ENCODE measurements around the gene LGALS7.

Gene LGALS7

DNA sequence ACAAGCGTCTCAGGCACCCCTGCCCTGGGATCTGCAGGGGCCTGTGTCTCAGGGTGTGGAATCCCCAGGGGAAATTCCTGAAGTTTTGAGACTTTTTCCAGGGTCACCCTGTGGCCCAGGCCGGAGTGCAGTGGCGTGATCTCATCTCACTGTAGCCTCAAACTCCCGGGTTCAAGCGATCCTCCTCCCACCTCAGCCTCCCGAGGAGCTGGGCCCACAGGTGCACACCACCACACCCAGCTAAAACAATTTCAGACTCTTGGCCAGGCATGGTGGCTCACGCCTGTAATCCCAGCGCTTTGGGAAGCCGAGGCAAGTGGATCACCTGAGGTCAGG lies 33.1 kb downstream of the LGALS7 start:
- Histone ChIP-seq H3K4me1 (ENCODE audit: control insufficient read depth in 1 of 2, insufficient read depth in 2 of 2, low read length in 2 of 2) (peaks cover 0 to under 1% of the 10 kb centered on the region in 2 donors), H3K27me3 (ENCODE audit: control insufficient read depth in 1 of 2, insufficient read depth in 2 of 2, low read length in 2 of 2) (no peaks in the 10 kb centered on the region), H3K9ac (ENCODE audit: low read depth in 1 of 2, low read length in 2 of 2) (no peak overlapping the region), H3K9me3 (ENCODE audit: control insufficient read depth in 1 of 2, low read length in 2 of 2) (no peaks in the 10 kb centered on the region), H3K36me3 (ENCODE audit: control insufficient read depth in 1 of 2, insufficient read depth in 2 of 2, low read length in 2 of 2) (no peaks in the 10 kb centered on the region), H3K27ac (ENCODE audit: low read depth, low read length) (no peak overlapping the region), H3K4me3 (ENCODE audit: low read depth in 1 of 2, low read length in 2 of 2) (no peak overlapping the region)

DNA sequence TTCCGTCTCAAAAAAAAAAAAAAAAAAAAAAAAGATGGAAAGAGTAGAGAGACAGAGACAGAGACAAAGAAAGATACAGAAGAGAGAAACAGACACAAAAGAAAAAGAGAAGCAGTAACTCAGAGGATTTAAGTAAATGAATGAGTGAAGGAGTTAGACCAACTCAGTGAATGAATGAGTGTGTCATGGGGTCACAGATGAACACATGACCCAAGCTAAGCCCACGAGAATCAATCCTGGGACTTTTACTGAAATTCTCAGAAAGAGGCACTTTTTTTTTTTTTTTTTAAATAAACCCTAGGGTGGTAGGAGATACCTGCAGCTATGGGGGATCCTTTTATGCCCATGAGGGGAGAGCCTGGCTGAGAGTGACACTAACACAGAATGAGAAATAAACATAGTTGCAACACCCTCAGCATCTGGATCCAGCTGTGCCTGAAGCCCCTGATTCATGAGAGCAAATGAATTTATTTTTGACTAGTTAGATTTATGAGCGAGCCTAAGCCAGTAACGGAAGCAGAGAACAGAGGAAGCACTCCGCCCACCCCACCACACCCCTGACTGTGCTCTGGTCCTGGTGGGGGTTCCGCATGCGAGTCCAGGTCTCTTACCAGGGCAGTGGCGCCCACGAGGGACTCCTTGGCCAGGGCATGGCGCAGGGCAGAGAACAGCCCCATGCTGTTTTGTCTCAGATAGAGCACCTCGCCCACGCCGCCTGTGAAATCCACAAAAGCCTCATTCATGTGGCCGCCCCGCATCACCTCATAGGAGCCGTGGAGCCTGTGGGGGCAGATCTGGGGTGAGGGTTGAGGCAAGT lies 33.7 kb downstream of the LGALS7 start:
- H3K4me3 ChIP-seq (ENCODE audit: low read depth in 1 of 2, low read length in 2 of 2): no peak overlapping the region
- no peak overlapping the region for H3K27ac ChIP-seq (ENCODE audit: low read depth, low read length)
- no peaks in the 10 kb centered on the region for H3K27me3 ChIP-seq (ENCODE audit: control insufficient read depth in 1 of 2, insufficient read depth in 2 of 2, low read length in 2 of 2)
- H3K36me3 ChIP-seq (ENCODE audit: control insufficient read depth in 1 of 2, insufficient read depth in 2 of 2, low read length in 2 of 2): no peaks in the 10 kb centered on the region
- H3K9ac ChIP-seq (ENCODE audit: low read depth in 1 of 2, low read length in 2 of 2): no peak overlapping the region
- H3K4me1 ChIP-seq (ENCODE audit: control insufficient read depth in 1 of 2, insufficient read depth in 2 of 2, low read length in 2 of 2): peaks cover 5 to 6% of the 10 kb centered on the region in 2 donors
- no peaks in the 10 kb centered on the region for H3K9me3 ChIP-seq (ENCODE audit: control insufficient read depth in 1 of 2, low read length in 2 of 2)

DNA sequence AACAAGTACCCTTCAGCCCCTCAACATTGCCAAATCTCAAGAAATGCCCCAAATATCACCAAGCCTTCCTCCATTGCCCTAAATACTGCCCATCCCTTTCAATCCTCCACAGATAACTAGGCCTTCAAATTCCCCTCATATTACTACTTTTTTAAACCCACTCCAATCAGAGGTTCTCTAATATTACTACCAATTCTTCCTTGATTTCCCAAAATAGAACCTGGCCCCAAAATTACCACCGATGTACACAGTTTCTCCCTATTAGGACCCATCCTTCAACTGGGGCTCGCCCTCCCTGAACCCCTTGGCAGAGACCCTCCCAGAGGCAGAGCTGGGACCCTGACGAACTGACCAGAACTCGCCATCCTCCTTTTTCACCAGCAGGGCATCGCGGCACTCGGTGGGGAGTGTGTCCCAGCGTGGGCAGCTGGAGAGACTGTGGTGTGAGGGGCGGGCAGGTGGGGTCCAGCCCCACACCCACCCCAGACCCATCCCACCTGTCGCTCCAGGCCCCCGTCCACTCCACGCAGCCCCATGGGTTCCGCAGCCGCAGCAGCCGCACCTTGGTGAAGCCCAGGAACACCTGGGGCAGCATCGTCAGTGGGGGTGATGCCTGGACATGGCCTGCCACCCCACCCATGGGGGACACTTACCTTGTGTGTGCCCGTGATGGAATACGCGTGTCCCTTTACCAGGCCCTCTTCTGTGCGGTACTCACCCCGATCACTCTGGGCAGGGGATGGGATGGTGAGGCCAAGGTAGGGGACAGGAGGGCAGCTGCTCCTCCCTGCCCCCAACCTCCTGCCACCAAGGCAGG lies 35.2 kb downstream of the LGALS7 start:
- Histone ChIP-seq H3K9ac (ENCODE audit: low read depth in 1 of 2, low read length in 2 of 2) (no peak overlapping the region), H3K9me3 (ENCODE audit: control insufficient read depth in 1 of 2, low read length in 2 of 2) (no peaks in the 10 kb centered on the region), H3K27ac (ENCODE audit: low read depth, low read length) (no peak overlapping the region), H3K4me1 (ENCODE audit: control insufficient read depth in 1 of 2, insufficient read depth in 2 of 2, low read length in 2 of 2) (peaks cover 20% of the 10 kb centered on the region in 2 donors), H3K4me3 (ENCODE audit: low read depth in 1 of 2, low read length in 2 of 2) (no peak overlapping the region), H3K36me3 (ENCODE audit: control insufficient read depth in 1 of 2, insufficient read depth in 2 of 2, low read length in 2 of 2) (no peaks in the 10 kb centered on the region), H3K27me3 (ENCODE audit: control insufficient read depth in 1 of 2, insufficient read depth in 2 of 2, low read length in 2 of 2) (no peaks in the 10 kb centered on the region)

DNA sequence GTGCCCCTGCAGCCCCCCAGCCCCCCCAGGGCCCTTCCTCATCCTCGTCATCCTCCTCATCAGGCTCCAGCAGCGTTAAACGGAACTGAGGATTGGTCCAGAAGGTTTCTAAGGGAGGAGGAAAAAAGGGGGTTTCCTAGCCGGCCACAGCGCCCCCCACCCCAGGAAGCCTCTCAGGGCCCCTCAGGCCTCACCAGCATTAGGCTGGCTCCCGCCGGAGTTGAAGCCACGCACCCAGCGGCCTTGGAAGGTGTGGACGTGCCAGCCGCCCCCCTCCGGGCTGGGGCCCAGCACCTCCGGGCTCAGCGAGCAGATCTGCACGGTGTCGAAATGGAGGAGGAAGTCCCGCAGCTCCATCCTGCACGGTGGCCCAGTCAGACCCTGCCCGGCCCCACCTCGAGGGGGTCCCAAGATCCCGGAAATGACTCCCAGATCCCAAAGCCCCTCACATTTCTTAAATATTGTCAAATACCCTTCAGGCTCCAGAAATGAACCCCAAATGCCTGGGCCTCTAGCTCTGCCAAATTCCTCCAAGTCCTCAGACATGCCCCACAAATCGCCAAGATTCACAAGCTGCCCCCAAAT lies 35.9 kb downstream of the LGALS7 start:
- no peak overlapping the region for H3K27ac ChIP-seq (ENCODE audit: low read depth, low read length)
- no peak overlapping the region for H3K4me3 ChIP-seq (ENCODE audit: low read depth in 1 of 2, low read length in 2 of 2)

DNA sequence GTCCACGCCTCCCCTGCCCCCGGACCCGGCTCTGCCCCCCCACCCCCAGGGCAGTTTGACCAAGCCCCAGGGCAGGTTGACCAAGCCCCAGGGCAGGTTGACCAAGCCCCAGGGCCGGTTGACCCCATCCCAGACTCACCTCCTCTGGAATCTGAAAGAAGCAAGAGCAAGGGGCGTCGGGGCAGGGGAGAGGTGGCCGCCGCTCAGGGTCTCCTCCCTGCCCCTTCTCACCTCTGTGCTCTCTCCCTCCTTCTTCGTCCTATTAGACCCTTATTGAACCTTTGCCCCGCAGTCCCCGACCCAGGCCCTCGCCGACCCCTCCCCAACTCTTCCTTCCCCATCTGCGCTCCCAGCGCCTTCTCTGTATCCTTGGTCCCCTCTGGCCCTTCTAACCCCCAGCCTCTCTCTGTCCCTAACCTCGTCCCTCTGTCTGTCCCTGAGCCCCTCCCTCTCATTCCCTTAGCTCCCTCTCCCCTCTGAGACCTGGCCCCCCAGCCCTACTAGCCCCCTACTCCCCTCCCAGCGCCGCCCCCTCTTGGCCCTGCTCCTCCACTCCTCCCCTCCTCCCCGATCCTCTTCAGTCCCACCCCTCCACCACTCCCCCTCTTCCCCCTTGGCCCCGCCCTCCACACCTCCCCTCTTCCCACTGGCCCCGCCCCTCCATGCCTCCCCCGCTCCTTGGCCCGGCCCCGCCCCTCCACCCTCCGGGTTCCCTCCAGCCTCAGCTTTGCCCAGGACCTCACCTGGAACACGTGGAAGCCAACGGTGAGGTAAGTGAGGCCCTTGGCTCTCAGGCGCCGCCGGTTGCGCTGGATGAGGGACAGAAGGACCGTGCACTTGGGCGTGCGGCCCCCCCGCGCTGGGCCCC lies 36.7 kb downstream of the LGALS7 start:
- Histone ChIP-seq H3K4me3 (ENCODE audit: low read depth in 1 of 2, low read length in 2 of 2) (peak overlapping the region in 1 of 2 donors; percentile 24), H3K9ac (ENCODE audit: low read depth in 1 of 2, low read length in 2 of 2) (peak overlapping the region in 1 of 2 donors; percentile 18), H3K9me3 (ENCODE audit: control insufficient read depth in 1 of 2, low read length in 2 of 2) (no peaks in the 10 kb centered on the region)

More for the DNA sequence above, 35.9 kb downstream of the LGALS7 start:
- H3K27me3 ChIP-seq (ENCODE audit: control insufficient read depth in 1 of 2, insufficient read depth in 2 of 2, low read length in 2 of 2): no peaks in the 10 kb centered on the region
- H3K4me1 ChIP-seq (ENCODE audit: control insufficient read depth in 1 of 2, insufficient read depth in 2 of 2, low read length in 2 of 2): peaks cover 26 to 27% of the 10 kb centered on the region in 2 donors
- H3K9me3 ChIP-seq (ENCODE audit: control insufficient read depth in 1 of 2, low read length in 2 of 2): no peaks in the 10 kb centered on the region
- H3K36me3 ChIP-seq (ENCODE audit: control insufficient read depth in 1 of 2, insufficient read depth in 2 of 2, low read length in 2 of 2): no peaks in the 10 kb centered on the region
- no peak overlapping the region for H3K9ac ChIP-seq (ENCODE audit: low read depth in 1 of 2, low read length in 2 of 2)

DNA sequence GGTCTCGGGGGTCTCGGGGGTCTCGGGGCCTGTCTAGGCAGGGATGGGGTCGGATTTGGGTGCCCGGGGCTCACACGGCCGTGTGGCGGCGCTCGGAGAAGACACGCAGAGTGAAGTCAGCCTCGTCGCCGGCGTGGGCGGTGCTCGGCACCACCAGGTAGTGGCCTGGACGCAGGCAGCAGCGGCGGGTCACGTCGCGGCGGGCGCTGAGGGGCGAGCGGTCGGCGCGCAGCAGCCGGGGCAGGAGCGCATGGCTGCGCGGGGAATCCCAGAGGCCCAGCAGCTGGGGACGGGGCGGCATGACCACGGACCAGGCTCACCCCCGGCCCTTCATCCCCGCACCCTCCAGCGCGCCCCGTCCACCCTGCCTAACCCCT lies 37.3 kb downstream of the LGALS7 start:
- H3K4me3 ChIP-seq (ENCODE audit: low read depth in 1 of 2, low read length in 2 of 2): peak overlapping the region in 1 of 2 donors; percentile 58
- no peaks in the 10 kb centered on the region for H3K27me3 ChIP-seq (ENCODE audit: control insufficient read depth in 1 of 2, insufficient read depth in 2 of 2, low read length in 2 of 2)
- H3K9ac ChIP-seq (ENCODE audit: low read depth in 1 of 2, low read length in 2 of 2): peak overlapping the region; percentile 18 to 25
- no peak overlapping the region for H3K27ac ChIP-seq (ENCODE audit: low read depth, low read length)
- no peaks in the 10 kb centered on the region for H3K9me3 ChIP-seq (ENCODE audit: control insufficient read depth in 1 of 2, low read length in 2 of 2)
- peaks cover 6% of the 10 kb centered on the region in 2 donors for H3K36me3 ChIP-seq (ENCODE audit: control insufficient read depth in 1 of 2, insufficient read depth in 2 of 2, low read length in 2 of 2)
- H3K4me1 ChIP-seq (ENCODE audit: control insufficient read depth in 1 of 2, insufficient read depth in 2 of 2, low read length in 2 of 2): peaks cover 34 to 40% of the 10 kb centered on the region in 2 donors

More for the DNA sequence above, 36.7 kb downstream of the LGALS7 start:
- Histone ChIP-seq H3K36me3 (ENCODE audit: control insufficient read depth in 1 of 2, insufficient read depth in 2 of 2, low read length in 2 of 2) (no peaks in the 10 kb centered on the region), H3K27me3 (ENCODE audit: control insufficient read depth in 1 of 2, insufficient read depth in 2 of 2, low read length in 2 of 2) (no peaks in the 10 kb centered on the region), H3K4me1 (ENCODE audit: control insufficient read depth in 1 of 2, insufficient read depth in 2 of 2, low read length in 2 of 2) (peaks cover 28 to 34% of the 10 kb centered on the region in 2 donors), H3K27ac (ENCODE audit: low read depth, low read length) (no peak overlapping the region)

DNA sequence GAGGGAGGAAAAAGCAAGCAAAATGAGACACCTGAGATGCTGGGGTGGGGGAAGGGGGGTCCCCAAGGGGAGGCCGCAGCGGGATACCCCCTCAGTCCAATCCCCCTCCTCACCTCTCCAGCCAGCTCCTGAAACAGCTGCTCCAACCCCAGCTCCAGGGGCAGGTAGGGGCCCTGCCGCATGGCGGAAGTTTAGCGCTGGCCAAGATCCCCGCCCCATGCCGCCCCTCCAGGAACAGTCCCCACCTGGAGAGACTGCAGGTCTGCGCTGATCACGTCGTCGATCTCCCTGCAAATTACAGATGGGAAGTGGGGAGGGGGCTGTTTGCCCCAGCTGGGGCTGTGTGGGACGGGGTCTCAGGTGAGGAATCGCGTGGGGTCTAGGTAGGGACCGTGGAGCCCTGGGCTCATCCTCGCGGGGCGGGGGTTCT lies 38.0 kb downstream of the LGALS7 start:
- Histone ChIP-seq H3K9ac (ENCODE audit: low read depth in 1 of 2, low read length in 2 of 2) (peak overlapping the region; percentile 56 to 57), H3K4me3 (ENCODE audit: low read depth in 1 of 2, low read length in 2 of 2) (peak overlapping the region; percentile 36 to 63), H3K9me3 (ENCODE audit: control insufficient read depth in 1 of 2, low read length in 2 of 2) (no peaks in the 10 kb centered on the region)

DNA sequence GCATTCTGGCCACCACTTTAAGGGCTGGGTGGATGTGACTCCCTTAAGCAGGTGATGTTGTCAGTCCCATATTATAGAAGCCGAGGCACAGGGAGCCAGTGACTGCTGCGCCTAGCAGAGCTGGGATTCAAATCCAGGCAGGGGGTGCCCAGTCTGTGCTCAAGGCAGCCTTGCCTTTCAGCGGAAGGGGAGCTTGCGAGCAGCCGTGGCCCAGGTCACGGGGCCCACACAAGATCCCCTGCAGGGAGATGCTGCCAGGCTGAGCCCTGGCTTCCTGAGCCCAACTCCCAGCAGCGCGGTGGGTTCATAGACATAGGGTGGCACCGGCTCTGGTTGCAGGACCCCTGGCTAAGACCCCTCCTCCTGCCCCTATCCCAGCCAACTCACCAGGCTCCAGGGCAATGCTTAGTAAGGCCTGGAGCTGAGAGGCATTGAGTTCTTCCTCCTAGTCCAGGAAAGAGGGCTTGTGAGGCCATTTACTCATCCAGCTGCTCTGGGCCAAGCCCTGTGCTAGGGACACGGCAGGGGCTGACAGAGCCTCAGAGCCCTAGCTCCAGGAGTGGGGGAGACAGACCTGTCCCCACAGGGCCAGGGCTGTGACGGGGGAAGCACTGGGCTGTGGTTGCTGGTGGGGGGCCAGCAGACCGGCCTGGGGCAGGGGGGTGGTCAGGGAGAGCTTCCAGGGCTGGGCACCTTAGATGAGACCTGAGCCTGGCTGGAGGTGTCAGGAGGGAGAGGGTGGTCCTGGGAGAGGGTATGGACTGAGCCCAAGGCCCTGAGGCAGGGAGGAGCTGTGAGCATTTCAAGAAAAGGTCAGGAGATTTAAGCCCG lies 38.7 kb downstream of the LGALS7 start:
- H3K4me1 ChIP-seq (ENCODE audit: control insufficient read depth in 1 of 2, insufficient read depth in 2 of 2, low read length in 2 of 2): peaks cover 42 to 48% of the 10 kb centered on the region in 2 donors
- peak overlapping the region; percentile 76 for H3K27ac ChIP-seq (ENCODE audit: low read depth, low read length)
- peaks cover 15 to 16% of the 10 kb centered on the region in 2 donors for H3K36me3 ChIP-seq (ENCODE audit: control insufficient read depth in 1 of 2, insufficient read depth in 2 of 2, low read length in 2 of 2)
- peak overlapping the region; percentile 22 to 63 for H3K4me3 ChIP-seq (ENCODE audit: low read depth in 1 of 2, low read length in 2 of 2)
- no peaks in the 10 kb centered on the region for H3K9me3 ChIP-seq (ENCODE audit: control insufficient read depth in 1 of 2, low read length in 2 of 2)
- H3K9ac ChIP-seq (ENCODE audit: low read depth in 1 of 2, low read length in 2 of 2): peak overlapping the region; percentile 56 to 57
- no peaks in the 10 kb centered on the region for H3K27me3 ChIP-seq (ENCODE audit: control insufficient read depth in 1 of 2, insufficient read depth in 2 of 2, low read length in 2 of 2)

More for the DNA sequence above, 38.0 kb downstream of the LGALS7 start:
- peak overlapping the region; percentile 76 for H3K27ac ChIP-seq (ENCODE audit: low read depth, low read length)
- H3K36me3 ChIP-seq (ENCODE audit: control insufficient read depth in 1 of 2, insufficient read depth in 2 of 2, low read length in 2 of 2): peaks cover 13% of the 10 kb centered on the region in 2 donors
- H3K4me1 ChIP-seq (ENCODE audit: control insufficient read depth in 1 of 2, insufficient read depth in 2 of 2, low read length in 2 of 2): peaks cover 41 to 47% of the 10 kb centered on the region in 2 donors
- H3K27me3 ChIP-seq (ENCODE audit: control insufficient read depth in 1 of 2, insufficient read depth in 2 of 2, low read length in 2 of 2): no peaks in the 10 kb centered on the region

DNA sequence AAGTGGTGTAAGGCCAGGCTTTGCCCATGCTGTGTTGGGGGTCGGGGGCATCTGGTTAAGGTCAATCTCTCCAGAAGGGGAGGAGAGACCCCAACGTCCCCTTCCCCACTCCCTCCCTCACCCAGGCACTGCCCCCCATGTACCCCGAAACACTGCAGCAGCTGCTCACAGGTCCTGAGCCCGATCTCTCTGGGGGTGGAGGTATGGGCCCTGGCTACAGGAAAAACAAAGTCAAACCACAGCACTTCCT lies 39.2 kb downstream of the LGALS7 start:
- H3K4me1 ChIP-seq (ENCODE audit: control insufficient read depth in 1 of 2, insufficient read depth in 2 of 2, low read length in 2 of 2): peaks cover 42 to 48% of the 10 kb centered on the region in 2 donors
- H3K27ac ChIP-seq (ENCODE audit: low read depth, low read length): peak overlapping the region; percentile 76
- peaks cover 16 to 20% of the 10 kb centered on the region in 2 donors for H3K36me3 ChIP-seq (ENCODE audit: control insufficient read depth in 1 of 2, insufficient read depth in 2 of 2, low read length in 2 of 2)
- H3K9ac ChIP-seq (ENCODE audit: low read depth in 1 of 2, low read length in 2 of 2): peak overlapping the region; percentile 25 to 56
- no peaks in the 10 kb centered on the region for H3K27me3 ChIP-seq (ENCODE audit: control insufficient read depth in 1 of 2, insufficient read depth in 2 of 2, low read length in 2 of 2)
- peak overlapping the region in 1 of 2 donors; percentile 63 for H3K4me3 ChIP-seq (ENCODE audit: low read depth in 1 of 2, low read length in 2 of 2)
- H3K9me3 ChIP-seq (ENCODE audit: control insufficient read depth in 1 of 2, low read length in 2 of 2): no peaks in the 10 kb centered on the region
